ENCODE measurements around the gene STX8. TPM values are rescaled to one million over a fixed set of nuclear protein-coding genes. Genes with fewer than 3 reads are reported as not detected.

STX8 gene
- total RNA-seq, 1 donor from 2014 or later = 50.6 TPM

GRCh38 chr17:9484789-9485188 is 90.8 kb downstream of the STX8 start:
- H3K36me3 Mint-ChIP-seq (ENCODE audit: low read depth) = peaks cover 4% of the 10 kb centered on the region
- peaks cover 24% of the 10 kb centered on the region for H3K4me1 Mint-ChIP-seq (ENCODE audit: low read depth)
- no peak for DNase-seq (ENCODE audit: low spot score)
- H3K27ac Mint-ChIP-seq (ENCODE audit: unreplicated experiment) = peak overlapping the region; percentile 14
- TF ChIP-seq CTCF (IDR thresholded peaks at IDR 0.05) = no peak
- no peaks in the 10 kb centered on the region for H3K9me3 Mint-ChIP-seq (ENCODE audit: low read depth)
- no peaks in the 10 kb centered on the region for H3K27me3 Mint-ChIP-seq (ENCODE audit: low read depth)
- H3K4me3 Mint-ChIP-seq (ENCODE audit: unreplicated experiment) = no peak overlapping the region

GRCh38 chr17:9479964-9480363 is 95.7 kb downstream of the STX8 start:
- H3K36me3 Mint-ChIP-seq (ENCODE audit: low read depth) = no peaks in the 10 kb centered on the region
- H3K9me3 Mint-ChIP-seq (ENCODE audit: low read depth) = no peaks in the 10 kb centered on the region
- DNase-seq (ENCODE audit: low spot score) = no peak
- peaks cover 3% of the 10 kb centered on the region for H3K4me1 Mint-ChIP-seq (ENCODE audit: low read depth)
- H3K4me3 Mint-ChIP-seq (ENCODE audit: unreplicated experiment) = no peak overlapping the region
- H3K27me3 Mint-ChIP-seq (ENCODE audit: low read depth) = no peaks in the 10 kb centered on the region
- TF ChIP-seq CTCF (IDR thresholded peaks at IDR 0.05) = no peak
- no peak overlapping the region for H3K27ac Mint-ChIP-seq (ENCODE audit: unreplicated experiment)

DNA sequence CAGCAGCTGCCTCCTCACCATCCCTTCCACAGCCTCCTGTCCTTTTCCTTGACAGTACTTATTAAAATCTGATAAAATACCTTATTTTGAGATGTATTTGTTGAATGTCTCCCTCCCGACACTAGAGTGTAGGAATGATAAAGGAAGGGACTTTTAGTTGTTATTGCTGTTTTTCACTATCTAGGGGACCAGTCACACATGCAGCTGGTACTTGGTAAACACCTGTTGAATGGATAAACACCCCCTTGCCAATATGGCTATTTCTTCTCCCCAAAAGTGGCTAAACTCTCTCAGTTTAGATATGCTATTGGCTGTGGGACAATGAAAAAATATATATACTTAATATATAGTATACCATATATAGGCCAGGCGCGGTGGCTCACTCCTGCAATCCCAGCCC is 96.7 kb downstream of the STX8 start:
- TF ChIP-seq CTCF (IDR thresholded peaks at IDR 0.05) = no peak
- no peak overlapping the region for H3K4me3 Mint-ChIP-seq (ENCODE audit: unreplicated experiment)

DNA sequence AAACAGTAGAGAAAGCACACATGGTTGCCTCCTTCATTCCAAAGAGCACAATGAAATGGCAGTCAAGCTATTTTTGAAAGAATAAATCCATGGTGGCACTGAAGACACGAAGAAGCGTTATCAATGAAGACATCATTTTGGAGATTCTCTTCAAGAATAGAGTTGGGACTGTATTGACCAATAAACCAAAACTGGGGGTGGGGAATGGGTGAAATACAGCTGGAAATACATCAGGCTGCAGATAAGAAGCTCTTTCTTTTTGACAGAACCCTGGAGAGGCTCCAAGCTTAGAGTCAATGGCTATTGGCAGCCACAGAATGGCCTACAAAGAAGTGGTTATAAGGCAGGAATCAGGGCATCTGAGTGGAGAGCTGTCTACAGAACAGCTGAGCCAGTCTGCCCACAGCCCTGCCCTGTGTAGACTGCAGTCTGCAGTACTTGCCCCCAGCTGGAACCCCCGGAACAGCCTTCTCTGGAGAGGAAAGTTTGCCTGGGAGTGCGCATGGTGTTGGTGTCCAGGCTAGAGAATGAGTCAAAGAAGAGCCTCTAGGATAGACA is 100.4 kb downstream of the STX8 start:
- H3K27ac Mint-ChIP-seq (ENCODE audit: unreplicated experiment) = no peak overlapping the region
- H3K4me1 Mint-ChIP-seq (ENCODE audit: low read depth) = peaks cover 11% of the 10 kb centered on the region
- H3K4me3 Mint-ChIP-seq (ENCODE audit: unreplicated experiment) = no peak overlapping the region
- no peaks in the 10 kb centered on the region for H3K36me3 Mint-ChIP-seq (ENCODE audit: low read depth)
- no peak for DNase-seq (ENCODE audit: low spot score)
- H3K9me3 Mint-ChIP-seq (ENCODE audit: low read depth) = no peaks in the 10 kb centered on the region
- H3K27me3 Mint-ChIP-seq (ENCODE audit: low read depth) = no peaks in the 10 kb centered on the region
- TF ChIP-seq CTCF (IDR thresholded peaks at IDR 0.05) = no peak

More for the DNA sequence above, 96.7 kb downstream of the STX8 start:
- H3K27ac Mint-ChIP-seq (ENCODE audit: unreplicated experiment) = no peak overlapping the region
- H3K9me3 Mint-ChIP-seq (ENCODE audit: low read depth) = no peaks in the 10 kb centered on the region
- no peaks in the 10 kb centered on the region for H3K36me3 Mint-ChIP-seq (ENCODE audit: low read depth)
- no peaks in the 10 kb centered on the region for H3K27me3 Mint-ChIP-seq (ENCODE audit: low read depth)
- DNase-seq (ENCODE audit: low spot score) = no peak
- peaks cover 3% of the 10 kb centered on the region for H3K4me1 Mint-ChIP-seq (ENCODE audit: low read depth)

- no peak overlapping the region for H3K4me3 Mint-ChIP-seq (ENCODE audit: unreplicated experiment)
- H3K27me3 Mint-ChIP-seq (ENCODE audit: low read depth) = no peaks in the 10 kb centered on the region
- H3K27ac Mint-ChIP-seq (ENCODE audit: unreplicated experiment) = no peak overlapping the region
- H3K4me1 Mint-ChIP-seq (ENCODE audit: low read depth) = peaks cover 13% of the 10 kb centered on the region
- H3K9me3 Mint-ChIP-seq (ENCODE audit: low read depth) = no peaks in the 10 kb centered on the region
- DNase-seq (ENCODE audit: low spot score) = no peak
- no peak for TF ChIP-seq CTCF (IDR thresholded peaks at IDR 0.05)
- H3K36me3 Mint-ChIP-seq (ENCODE audit: low read depth) = no peaks in the 10 kb centered on the region
Observed at GRCh38 chr17:9473711-9474110, 101.9 kb downstream of the STX8 start.
